ENCODE measurements around the gene CD1D.

The CD1D gene

DNA sequence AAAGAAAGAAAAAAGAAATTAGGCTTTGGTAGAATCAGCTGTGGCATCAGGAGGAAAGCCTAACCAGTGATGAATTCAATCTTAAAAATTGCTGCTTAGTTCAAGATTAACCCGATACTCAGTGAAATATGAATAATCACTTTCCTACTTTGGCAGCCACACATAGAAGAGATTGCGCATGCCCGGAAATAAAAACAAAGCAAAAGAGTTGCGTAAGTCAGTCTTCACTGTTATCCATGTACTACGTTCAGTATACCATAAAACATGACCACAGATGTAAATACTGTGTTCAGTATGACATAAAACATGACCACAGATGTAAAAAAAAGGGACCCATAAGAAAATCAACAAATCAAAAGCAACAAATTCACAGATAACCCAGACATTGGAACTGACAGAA lies 19.2 kb downstream of the CD1D start:
- no peak overlapping the region for H4K91ac ChIP-seq (ENCODE audit: low read depth, low read length)
- H3K27me3 ChIP-seq (ENCODE audit: insufficient read depth, low read length): no peaks in the 10 kb centered on the region
- no peak overlapping the region for H4K8ac ChIP-seq (ENCODE audit: low read depth, low read length)
- no peaks in the 10 kb centered on the region for H3K9me3 ChIP-seq (ENCODE audit: insufficient read depth, low read depth, low read length)
- no peak overlapping the region for H3K27ac ChIP-seq (ENCODE audit: low read depth, low read length)
- no peak overlapping the region for H4K12ac ChIP-seq (ENCODE audit: low read depth, low read length)
- H3K36me3 ChIP-seq (ENCODE audit: control insufficient read depth in 1 of 2, insufficient read depth in 2 of 2, low read length in 2 of 2): no peaks in the 10 kb centered on the region
- no peak overlapping the region for H3K18ac ChIP-seq (ENCODE audit: low read length)
- H3K79me2 ChIP-seq (ENCODE audit: control insufficient read depth, insufficient read depth, low read length, poor library complexity): no peaks in the 10 kb centered on the region
- H3K23ac ChIP-seq (ENCODE audit: low read length): no peak overlapping the region
- no peaks in the 10 kb centered on the region for H3K4me1 ChIP-seq (ENCODE audit: control insufficient read depth in 1 of 2, insufficient read depth in 2 of 2, low read length in 2 of 2)
- H3K4me2 ChIP-seq (ENCODE audit: low read length): no peak overlapping the region
- H2AFZ ChIP-seq (ENCODE audit: insufficient read depth, low read length, poor library complexity): no peak overlapping the region
- no peak overlapping the region for H2BK120ac ChIP-seq (ENCODE audit: insufficient read depth, low read length, poor library complexity)
- H2BK12ac ChIP-seq (ENCODE audit: low read length): no peak overlapping the region
- H3K4me3 ChIP-seq (ENCODE audit: low read depth, low read length): no peak overlapping the region
- no peak overlapping the region for H3K4ac ChIP-seq (ENCODE audit: low read depth, low read length)
- H2AK5ac ChIP-seq (ENCODE audit: low read length): no peak overlapping the region
- no peaks in the 10 kb centered on the region for H3K79me1 ChIP-seq (ENCODE audit: low read length)
- no CpG with 5 or more reads among the region's 5 CpGs for WGBS (ENCODE audit: extremely low coverage, insufficient coverage, insufficient read length)
- H3K9ac ChIP-seq (ENCODE audit: low read length): no peak overlapping the region
- no peak for DNase-seq
- H2BK5ac ChIP-seq (ENCODE audit: low read depth, low read length, poor library complexity): no peak overlapping the region
- H3K14ac ChIP-seq (ENCODE audit: low read length): no peak overlapping the region

DNA sequence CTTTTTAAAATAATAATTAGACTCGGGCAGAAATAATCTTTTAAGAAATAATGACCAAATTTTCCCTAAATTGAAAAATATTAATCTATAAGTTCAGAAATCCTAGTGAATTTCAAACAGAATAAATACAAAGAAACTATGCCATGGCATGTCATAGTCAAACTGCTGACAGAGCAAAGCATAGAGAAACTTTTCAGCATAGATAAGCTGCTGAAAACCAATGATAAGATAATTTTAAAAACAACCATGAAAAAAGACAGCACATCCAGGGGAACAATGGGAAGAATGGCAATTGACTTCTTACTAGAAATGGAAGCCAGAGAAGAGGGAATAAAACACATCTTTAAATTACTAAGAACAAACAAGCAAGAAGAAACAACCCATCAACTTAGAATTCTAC lies 19.8 kb downstream of the CD1D start:
- Histone ChIP-seq H3K9me3 (ENCODE audit: insufficient read depth, low read depth, low read length) (no peaks in the 10 kb centered on the region), H3K4ac (ENCODE audit: low read depth, low read length) (no peak overlapping the region), H3K79me2 (ENCODE audit: control insufficient read depth, insufficient read depth, low read length, poor library complexity) (no peaks in the 10 kb centered on the region), H4K91ac (ENCODE audit: low read depth, low read length) (no peak overlapping the region), H2BK5ac (ENCODE audit: low read depth, low read length, poor library complexity) (no peak overlapping the region), H3K23ac (ENCODE audit: low read length) (no peak overlapping the region), H3K79me1 (ENCODE audit: low read length) (no peaks in the 10 kb centered on the region), H3K4me3 (ENCODE audit: low read depth, low read length) (no peak overlapping the region), H3K27me3 (ENCODE audit: insufficient read depth, low read length) (no peaks in the 10 kb centered on the region), H3K4me2 (ENCODE audit: low read length) (no peak overlapping the region), H3K27ac (ENCODE audit: low read depth, low read length) (no peak overlapping the region), H2BK120ac (ENCODE audit: insufficient read depth, low read length, poor library complexity) (no peak overlapping the region), H2AK5ac (ENCODE audit: low read length) (no peak overlapping the region), H3K14ac (ENCODE audit: low read length) (no peak overlapping the region), H3K9ac (ENCODE audit: low read length) (no peak overlapping the region), H3K4me1 (ENCODE audit: control insufficient read depth in 1 of 2, insufficient read depth in 2 of 2, low read length in 2 of 2) (no peaks in the 10 kb centered on the region), H2BK12ac (ENCODE audit: low read length) (no peak overlapping the region), H4K8ac (ENCODE audit: low read depth, low read length) (no peak overlapping the region), H4K12ac (ENCODE audit: low read depth, low read length) (no peak overlapping the region), H2AFZ (ENCODE audit: insufficient read depth, low read length, poor library complexity) (no peak overlapping the region), H3K36me3 (ENCODE audit: control insufficient read depth in 1 of 2, insufficient read depth in 2 of 2, low read length in 2 of 2) (no peaks in the 10 kb centered on the region), H3K18ac (ENCODE audit: low read length) (no peak overlapping the region)
- DNase-seq: no peak
- no CpG with 5 or more reads among the region's 1 CpG for WGBS (ENCODE audit: extremely low coverage, insufficient coverage, insufficient read length)

DNA sequence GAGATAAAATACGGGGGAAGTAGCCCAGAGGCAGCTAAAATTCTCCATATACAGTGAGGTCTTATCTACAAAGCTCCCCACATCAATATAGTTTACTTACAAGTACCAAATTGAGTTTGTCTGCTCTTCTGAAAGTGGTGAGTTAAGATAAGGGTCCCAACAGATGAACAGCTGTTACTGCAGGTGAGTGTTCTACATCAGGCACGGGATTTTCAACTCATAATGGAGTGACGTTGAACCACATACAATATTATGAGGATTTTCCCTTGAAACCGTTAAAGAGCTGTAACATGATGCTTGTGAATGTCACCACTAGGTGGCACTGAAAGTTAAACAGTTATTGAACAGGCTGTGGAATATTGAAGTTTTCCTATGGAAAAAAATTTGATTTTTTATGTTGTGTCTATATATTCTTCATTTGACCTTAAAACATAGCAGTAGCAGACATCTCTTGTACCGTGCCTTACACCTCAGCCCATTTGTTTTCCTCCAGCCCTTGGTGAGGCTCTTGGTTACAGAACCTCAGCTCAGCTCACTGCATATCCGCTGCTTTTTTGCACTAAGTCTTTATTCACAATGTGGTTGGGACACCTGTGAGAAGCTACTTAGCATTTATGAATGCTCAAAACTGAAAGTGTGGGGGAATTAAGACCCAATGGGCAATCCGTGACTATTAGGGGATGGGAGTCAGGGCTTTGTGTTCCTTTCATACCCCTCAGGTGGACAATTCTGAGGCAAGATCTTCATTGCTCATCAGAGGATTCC lies 23.2 kb downstream of the CD1D start:
- no CpG with 5 or more reads among the region's 7 CpGs for WGBS (ENCODE audit: extremely low coverage, insufficient coverage, insufficient read length)
- H4K8ac ChIP-seq (ENCODE audit: low read depth, low read length): no peak overlapping the region
- no peaks in the 10 kb centered on the region for H3K36me3 ChIP-seq (ENCODE audit: control insufficient read depth in 1 of 2, insufficient read depth in 2 of 2, low read length in 2 of 2)
- no peaks in the 10 kb centered on the region for H3K4me1 ChIP-seq (ENCODE audit: control insufficient read depth in 1 of 2, insufficient read depth in 2 of 2, low read length in 2 of 2)
- H3K4me2 ChIP-seq (ENCODE audit: low read length): no peak overlapping the region
- no peaks in the 10 kb centered on the region for H3K9me3 ChIP-seq (ENCODE audit: insufficient read depth, low read depth, low read length)
- no peak overlapping the region for H2BK5ac ChIP-seq (ENCODE audit: low read depth, low read length, poor library complexity)
- DNase-seq: peak; percentile 21 to 79
- H3K18ac ChIP-seq (ENCODE audit: low read length): no peak overlapping the region
- H4K12ac ChIP-seq (ENCODE audit: low read depth, low read length): no peak overlapping the region
- H3K4me3 ChIP-seq (ENCODE audit: low read depth, low read length): no peak overlapping the region
- no peak overlapping the region for H2AFZ ChIP-seq (ENCODE audit: insufficient read depth, low read length, poor library complexity)
- H3K23ac ChIP-seq (ENCODE audit: low read length): no peak overlapping the region
- no peaks in the 10 kb centered on the region for H3K79me2 ChIP-seq (ENCODE audit: control insufficient read depth, insufficient read depth, low read length, poor library complexity)
- no peak overlapping the region for H4K91ac ChIP-seq (ENCODE audit: low read depth, low read length)
- no peak overlapping the region for H2AK5ac ChIP-seq (ENCODE audit: low read length)
- no peaks in the 10 kb centered on the region for H3K27me3 ChIP-seq (ENCODE audit: insufficient read depth, low read length)
- H2BK12ac ChIP-seq (ENCODE audit: low read length): no peak overlapping the region
- H3K27ac ChIP-seq (ENCODE audit: low read depth, low read length): no peak overlapping the region
- H3K14ac ChIP-seq (ENCODE audit: low read length): no peak overlapping the region
- H2BK120ac ChIP-seq (ENCODE audit: insufficient read depth, low read length, poor library complexity): no peak overlapping the region
- H3K9ac ChIP-seq (ENCODE audit: low read length): no peak overlapping the region
- no peaks in the 10 kb centered on the region for H3K79me1 ChIP-seq (ENCODE audit: low read length)
- H3K4ac ChIP-seq (ENCODE audit: low read depth, low read length): no peak overlapping the region

DNA sequence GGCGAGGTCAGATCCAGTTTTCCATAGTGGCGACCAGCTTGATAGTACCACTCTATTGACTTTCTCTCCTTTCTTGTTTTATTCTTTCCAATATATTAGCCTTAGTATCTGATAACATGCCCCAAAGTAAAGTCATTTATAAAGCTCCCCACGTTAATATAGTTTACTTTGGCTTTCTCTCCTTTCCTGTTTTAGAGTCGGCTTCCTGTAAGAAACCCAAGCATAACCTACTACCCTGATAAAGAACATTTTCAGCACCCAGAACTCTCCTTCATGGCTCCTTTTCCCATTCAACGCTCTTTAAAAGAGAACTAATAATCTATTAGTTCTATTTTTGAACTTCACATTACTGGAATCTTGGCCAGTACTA lies 23.7 kb downstream of the CD1D start:
- Histone ChIP-seq H3K4ac (ENCODE audit: low read depth, low read length) (no peak overlapping the region), H2BK120ac (ENCODE audit: insufficient read depth, low read length, poor library complexity) (no peak overlapping the region), H3K9me3 (ENCODE audit: insufficient read depth, low read depth, low read length) (no peaks in the 10 kb centered on the region), H3K23ac (ENCODE audit: low read length) (no peak overlapping the region), H3K79me2 (ENCODE audit: control insufficient read depth, insufficient read depth, low read length, poor library complexity) (no peaks in the 10 kb centered on the region), H2AFZ (ENCODE audit: insufficient read depth, low read length, poor library complexity) (no peak overlapping the region), H3K4me3 (ENCODE audit: low read depth, low read length) (no peak overlapping the region), H2BK5ac (ENCODE audit: low read depth, low read length, poor library complexity) (no peak overlapping the region), H4K12ac (ENCODE audit: low read depth, low read length) (no peak overlapping the region), H3K27me3 (ENCODE audit: insufficient read depth, low read length) (no peaks in the 10 kb centered on the region), H3K14ac (ENCODE audit: low read length) (no peak overlapping the region), H2BK12ac (ENCODE audit: low read length) (no peak overlapping the region), H2AK5ac (ENCODE audit: low read length) (no peak overlapping the region), H3K18ac (ENCODE audit: low read length) (no peak overlapping the region), H3K4me2 (ENCODE audit: low read length) (no peak overlapping the region), H3K9ac (ENCODE audit: low read length) (no peak overlapping the region), H3K27ac (ENCODE audit: low read depth, low read length) (no peak overlapping the region), H4K91ac (ENCODE audit: low read depth, low read length) (no peak overlapping the region), H3K79me1 (ENCODE audit: low read length) (no peaks in the 10 kb centered on the region), H4K8ac (ENCODE audit: low read depth, low read length) (no peak overlapping the region), H3K36me3 (ENCODE audit: control insufficient read depth in 1 of 2, insufficient read depth in 2 of 2, low read length in 2 of 2) (no peaks in the 10 kb centered on the region), H3K4me1 (ENCODE audit: control insufficient read depth in 1 of 2, insufficient read depth in 2 of 2, low read length in 2 of 2) (no peaks in the 10 kb centered on the region)
- WGBS (ENCODE audit: extremely low coverage, insufficient coverage, insufficient read length): no CpG with 5 or more reads among the region's 5 CpGs
- DNase-seq: no peak
